A549 (cell line): ENCODE data around the gene SRGAP1. TPM values are rescaled to one million over a fixed set of nuclear protein-coding genes. Genes with fewer than 3 reads are reported as not detected.

ENCODE experiments used
- ATAC-seq, 2 experiments: fragments of 200-7000 bp in 1 of 2; fragments of >200 bp in 1 of 2; cut with Nextera tagmentation in 1 of 2; cut with Tn5 transposase in 1 of 2; 3 replicates each; pipeline versions ENCODE4 v1.8.0 to v1.9.1; 2018 to 2020; ENCODE audit warnings: mild to moderate bottlenecking in 1 of 2, moderate library complexity in 1 of 2
- CTCF ChIA-PET: fragments of 300-600 bp; sonication (Branson Sonifier 250); formaldehyde crosslinking; extraction: SDS; loops from one replicate; lab custom pipeline; 2021; ENCODE audit warnings: antibody characterized with exemption, inconsistent platforms; lab: Yijun Ruan, JAX
- POLR2A ChIA-PET: fragments of 350-600 bp; formaldehyde crosslinking; extraction: SDS; loops from one replicate; lab custom pipeline; 2021; ENCODE audit warnings: antibody characterized with exemption, inconsistent platforms; lab: Yijun Ruan, JAX
- DNase-seq, 2 experiments: peaks; one replicate each; pipeline versions ENCODE4 v3.0.0 to v3.0.0-alpha.2; 2011 to 2016; ENCODE audit warnings: low read depth in 1 of 2, low spot score in 1 of 2
- FAIRE-seq: peaks from 2 replicates; lab custom pipeline; 2011; peaks lifted over from hg19 to GRCh38; lab: Jason Lieb, UNC
- H3K27ac ChIP-seq, 2 experiments: fragments of >200 bp; sonication (Bioruptor Twin); formaldehyde crosslinking; 3 replicates each; pipeline ENCODE4 v1.5.1; 2016 to 2017
- H3K4me1 ChIP-seq: fragments of >200 bp; sonication (Bioruptor Twin); formaldehyde crosslinking; 3 replicates; pipeline ENCODE4 v1.6.1; 2016
- H3K4me2 ChIP-seq: fragments of >200 bp; sonication (Bioruptor Twin); formaldehyde crosslinking; 3 replicates; pipeline ENCODE4 v1.6.1; 2016
- H3K4me3 ChIP-seq: fragments of >200 bp; sonication (Bioruptor Twin); formaldehyde crosslinking; 3 replicates; pipeline ENCODE4 v1.5.1; 2016
- H3K9me3 ChIP-seq: fragments of >200 bp; sonication (Bioruptor Twin); formaldehyde crosslinking; 3 replicates; pipeline ENCODE4 v1.6.1; 2016
- CEBPB ChIP-seq, 2 experiments: fragments of >200 bp in 1 of 2; sonication (Bioruptor Twin) in 1 of 2; formaldehyde crosslinking in 1 of 2; IDR thresholded peaks; 2 replicates each; pipeline ENCODE4 v1.6.1; 2012 to 2016
- CHD4 ChIP-seq: fragments of 200-600 bp; sonication (generic); IDR thresholded peaks from 2 replicates; pipeline ENCODE4 v1.6.1; 2016; ENCODE audit warnings: antibody characterized with exemption, mild to moderate bottlenecking, borderline replicate concordance
- FOSL2 ChIP-seq, 2 experiments: fragments of 450-650 bp in 1 of 2; fragments of >200 bp in 1 of 2; sonication (Bioruptor Twin) in 1 of 2; formaldehyde crosslinking; IDR thresholded peaks; 2 replicates each; pipeline versions ENCODE4 v1.5.0 to v1.6.1; 2016 to 2020; ENCODE audit warnings: mild to moderate bottlenecking in 1 of 2, moderate library complexity in 1 of 2
- GATA3 ChIP-seq: IDR thresholded peaks from 2 replicates; pipeline ENCODE4 v1.6.1; 2012; ENCODE audit warnings: borderline replicate concordance
- HEYL ChIP-seq: fragments of 250-450 bp; sonication (Bioruptor Pico); IDR thresholded peaks from 2 replicates; pipeline ENCODE4 v1.8.0; 2021; ENCODE audit warnings: mild to moderate bottlenecking, moderate library complexity
- HMGXB4 ChIP-seq: fragments of 250-450 bp; sonication (Bioruptor Pico); IDR thresholded peaks from 2 replicates; pipeline ENCODE4 v1.5.0; 2021; ENCODE audit warnings: mild to moderate bottlenecking, moderate library complexity, borderline replicate concordance
- HOXA7 ChIP-seq: fragments of 250-450 bp; sonication (Bioruptor Pico); IDR thresholded peaks from 2 replicates; pipeline ENCODE4 v1.5.0; 2020; ENCODE audit warnings: mild to moderate bottlenecking, moderate library complexity
- KDM5A ChIP-seq: fragments of 200-600 bp; sonication (generic); IDR thresholded peaks from 2 replicates; pipeline ENCODE4 v1.6.1; 2016; ENCODE audit warnings: antibody characterized with exemption, mild to moderate bottlenecking
- MAZ ChIP-seq: fragments of 150-350 bp; IDR thresholded peaks from 2 replicates; pipeline ENCODE4 v1.6.1; 2014; ENCODE audit warnings: antibody characterized with exemption, low read depth, low read length, borderline replicate concordance
- NPAS2 ChIP-seq: fragments of 250-450 bp; sonication (Bioruptor Pico); IDR thresholded peaks from 2 replicates; pipeline ENCODE4 v1.8.0; 2022; ENCODE audit warnings: mild to moderate bottlenecking, moderate library complexity, borderline replicate concordance
- PBX3 ChIP-seq: IDR thresholded peaks from 2 replicates; pipeline ENCODE4 v1.6.1; 2012
- RCOR1 ChIP-seq: fragments of 150-350 bp; IDR thresholded peaks from 2 replicates; pipeline ENCODE4 v1.6.1; 2014; ENCODE audit warnings: antibody characterized with exemption, low read length, low read depth
- RFX5 ChIP-seq: fragments of 450-650 bp; IDR thresholded peaks from 2 replicates; pipeline ENCODE4 v1.7.1; 2014; ENCODE audit warnings: antibody characterized with exemption, mild to moderate bottlenecking, moderate library complexity
- TFCP2L1 ChIP-seq: fragments of 250-450 bp; sonication (Bioruptor Pico); IDR thresholded peaks from 2 replicates; pipeline ENCODE4 v1.5.0; 2021; ENCODE audit warnings: mild to moderate bottlenecking
- USF2 ChIP-seq: fragments of 450-650 bp; IDR thresholded peaks from 2 replicates; pipeline ENCODE4 v1.6.1; 2014; ENCODE audit warnings: antibody characterized with exemption
- ZC3H11A ChIP-seq: fragments of 450-650 bp; IDR thresholded peaks from 2 replicates; pipeline ENCODE4 v1.6.1; 2014; ENCODE audit warnings: antibody characterized with exemption, mild to moderate bottlenecking
- ZFP36 ChIP-seq: fragments of 450-650 bp; IDR thresholded peaks from 2 replicates; pipeline ENCODE4 v1.6.1; 2014; ENCODE audit warnings: borderline replicate concordance; ENCODE audit not compliant: partially characterized antibody
- ZNF302 ChIP-seq: fragments of 250-450 bp; sonication (Bioruptor Pico); IDR thresholded peaks from 2 replicates; pipeline ENCODE4 v1.9.0; 2021; ENCODE audit warnings: inconsistent platforms, mild to moderate bottlenecking, moderate library complexity
- WGBS: methylation state at CpG from one replicate; pipeline ENCODE4 v1.1.6; 2017; ENCODE audit errors: missing lambda C conversion rate; 5-methylcytosine and 5-hydroxymethylcytosine counted together
- polyA plus RNA-seq, 4 experiments: library from polyadenylated mRNA; depleted of rRNA in 3 of 4; stranded (reverse); fragments of >200 nt; fragmentation: RNase III in 1 of 4; extraction: RNeasy Plus Mini Kit Qiagen cat#74134 plus additional on column Dnase treatment in 1 of 4; gene quantifications; 2 replicates in 3 of 4; 3 replicates in 1 of 4; pipeline ENCODE4 v1.2.3, GENCODE V29; 2011 to 2017
- TF ChIP-seq, protein P1 (sequence below): fragments of 200-600 bp; sonication (generic); IDR thresholded peaks from 2 replicates; pipeline ENCODE4 v1.6.1; 2016; ENCODE audit warnings: antibody characterized with exemption, mild to moderate bottlenecking, moderate library complexity

The SRGAP1 gene
- polyA plus RNA-seq, 2 of the 4 experiments (the other 2 are of a cell fraction), result 7.9 to 22.9 TPM

- TF ChIP-seq HMGXB4 (CRISPR knock-in tag), result no peak
- TF ChIP-seq NPAS2 (CRISPR knock-in tag), result no peak
- TF ChIP-seq, all 56 proteins: peak for 0
Measured at GRCh38 chr12:63893170-63893569, 48.7 kb downstream of the SRGAP1 start (continued).

GRCh38 chr12:63894132-63894531, 49.6 kb downstream of the SRGAP1 start:
- H3K4me3 ChIP-seq, result no peak overlapping the region
- TF ChIP-seq HEYL (CRISPR knock-in tag) (no peak), CHD4 (no peak), HOXA7 (CRISPR knock-in tag) (no peak), RFX5 (no peak), ZFP36 (no peak), PBX3 (no peak), FOSL2 (IDR thresholded peaks at IDR 0.05) (no peak), FOSL2 (CRISPR knock-in tag; IDR thresholded peaks at IDR 0.05) (no peak), KDM5A (no peak), USF2 (no peak), ZC3H11A (no peak), GATA3 (no peak), RCOR1 (no peak), ZNF302 (CRISPR knock-in tag) (no peak), MAZ (no peak), TFCP2L1 (no peak), CEBPB (IDR thresholded peaks at IDR 0.05) (no peak; a peak in 1 of 4 replicates)
- TF ChIP-seq, protein P1, sequence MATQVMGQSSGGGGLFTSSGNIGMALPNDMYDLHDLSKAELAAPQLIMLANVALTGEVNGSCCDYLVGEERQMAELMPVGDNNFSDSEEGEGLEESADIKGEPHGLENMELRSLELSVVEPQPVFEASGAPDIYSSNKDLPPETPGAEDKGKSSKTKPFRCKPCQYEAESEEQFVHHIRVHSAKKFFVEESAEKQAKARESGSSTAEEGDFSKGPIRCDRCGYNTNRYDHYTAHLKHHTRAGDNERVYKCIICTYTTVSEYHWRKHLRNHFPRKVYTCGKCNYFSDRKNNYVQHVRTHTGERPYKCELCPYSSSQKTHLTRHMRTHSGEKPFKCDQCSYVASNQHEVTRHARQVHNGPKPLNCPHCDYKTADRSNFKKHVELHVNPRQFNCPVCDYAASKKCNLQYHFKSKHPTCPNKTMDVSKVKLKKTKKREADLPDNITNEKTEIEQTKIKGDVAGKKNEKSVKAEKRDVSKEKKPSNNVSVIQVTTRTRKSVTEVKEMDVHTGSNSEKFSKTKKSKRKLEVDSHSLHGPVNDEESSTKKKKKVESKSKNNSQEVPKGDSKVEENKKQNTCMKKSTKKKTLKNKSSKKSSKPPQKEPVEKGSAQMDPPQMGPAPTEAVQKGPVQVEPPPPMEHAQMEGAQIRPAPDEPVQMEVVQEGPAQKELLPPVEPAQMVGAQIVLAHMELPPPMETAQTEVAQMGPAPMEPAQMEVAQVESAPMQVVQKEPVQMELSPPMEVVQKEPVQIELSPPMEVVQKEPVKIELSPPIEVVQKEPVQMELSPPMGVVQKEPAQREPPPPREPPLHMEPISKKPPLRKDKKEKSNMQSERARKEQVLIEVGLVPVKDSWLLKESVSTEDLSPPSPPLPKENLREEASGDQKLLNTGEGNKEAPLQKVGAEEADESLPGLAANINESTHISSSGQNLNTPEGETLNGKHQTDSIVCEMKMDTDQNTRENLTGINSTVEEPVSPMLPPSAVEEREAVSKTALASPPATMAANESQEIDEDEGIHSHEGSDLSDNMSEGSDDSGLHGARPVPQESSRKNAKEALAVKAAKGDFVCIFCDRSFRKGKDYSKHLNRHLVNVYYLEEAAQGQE, result no peak
- TF ChIP-seq, all 56 proteins: peak for 0
- Histone ChIP-seq H3K4me2 (no peak overlapping the region), H3K27ac (peak overlapping the region; percentile 66 to 92; a peak in 2 of 6 replicates), H3K9me3 (no peaks in the 10 kb centered on the region), H3K4me1 (peaks cover 89% of the 10 kb centered on the region)
- POLR2A ChIA-PET, result no interaction called here
- DNase-seq, result no peak
- no peak for FAIRE-seq
- WGBS, result 78% methylated on average over 3 of the region's 3 CpGs
- CTCF ChIA-PET, result interaction anchor here (1.5 to 2.4 kb wide), 3 partner anchors 9 to 362 kb away, joined by 4 to 11 read pairs (median 4); partner anchors contain the start of gene SRGAP1
- ATAC-seq, result no peak
